Loucy (cell line): Measurements from ENCODE around the gene TMED1.

ENCODE experiments used
- H2AFZ ChIP-seq: fragments of 200-600 bp; sonication (generic); 2 replicates; pipeline ENCODE4 v1.6.0; 2016; ENCODE audit warnings: antibody characterized with exemption, mild to moderate bottlenecking, low read length, moderate library complexity
- H3F3A ChIP-seq: fragments of 200-600 bp; 2 replicates; pipeline ENCODE4 v1.6.0; 2016; ENCODE audit warnings: antibody characterized with exemption, low read depth, mild to moderate bottlenecking
- H3K27me3 ChIP-seq: fragments of 200-600 bp; sonication (generic); 2 replicates; pipeline ENCODE4 v1.6.1; 2014; ENCODE audit warnings: low read length, mild to moderate bottlenecking; ENCODE audit not compliant: insufficient read depth, poor library complexity, severe bottlenecking
- H3K36me3 ChIP-seq: fragments of 200-600 bp; sonication (generic); 2 replicates; pipeline ENCODE4 v1.6.1; 2016; ENCODE audit warnings: low read length; ENCODE audit not compliant: insufficient read depth
- H3K4me1 ChIP-seq: fragments of 200-600 bp; sonication (generic); 2 replicates; pipeline ENCODE4 v1.5.1; 2014; ENCODE audit warnings: low read length, mild to moderate bottlenecking; ENCODE audit not compliant: insufficient read depth, poor library complexity, severe bottlenecking
- H3K4me2 ChIP-seq: fragments of 200-600 bp; sonication (generic); 2 replicates; pipeline ENCODE4 v1.6.0; 2014; ENCODE audit warnings: antibody characterized with exemption, low read length, low read depth, mild to moderate bottlenecking; ENCODE audit not compliant: poor library complexity, severe bottlenecking
- H3K4me3 ChIP-seq: fragments of 200-600 bp; sonication (generic); 2 replicates; pipeline ENCODE4 v1.5.1; 2014; ENCODE audit warnings: low read length, mild to moderate bottlenecking, mixed read lengths; ENCODE audit not compliant: poor library complexity, severe bottlenecking
- H3K79me2 ChIP-seq: fragments of 200-600 bp; sonication (generic); 2 replicates; pipeline ENCODE4 v1.6.1; 2014; ENCODE audit warnings: low read length; ENCODE audit not compliant: insufficient read depth
- H3K9ac ChIP-seq: fragments of 200-600 bp; sonication (generic); 2 replicates; pipeline ENCODE4 v1.6.0; 2014; ENCODE audit warnings: mild to moderate bottlenecking, low read depth, low read length, moderate library complexity; ENCODE audit not compliant: poor library complexity, severe bottlenecking
- H3K9me2 ChIP-seq: fragments of 200-600 bp; sonication (generic); replicated peaks from 2 replicates; pipeline ENCODE4 v1.6.1; 2016; ENCODE audit warnings: low read depth, low read length, mixed read lengths
- H3K9me3 ChIP-seq: fragments of 200-600 bp; sonication (generic); 2 replicates; pipeline ENCODE4 v1.6.1; 2014; ENCODE audit warnings: mild to moderate bottlenecking, antibody characterized with exemption, low read length, low read depth; ENCODE audit not compliant: insufficient read depth
- H4K20me1 ChIP-seq: fragments of 200-600 bp; sonication (generic); 2 replicates; pipeline ENCODE4 v1.6.0; 2014; ENCODE audit warnings: antibody characterized with exemption, low read length, mild to moderate bottlenecking; ENCODE audit not compliant: insufficient read depth, poor library complexity, severe bottlenecking
- CTCF ChIP-seq: fragments of 200-600 bp; sonication (generic); conservative IDR thresholded peaks from 2 replicates; pipeline ENCODE4 v1.5.1; 2014; ENCODE audit warnings: mild to moderate bottlenecking, antibody characterized with exemption, low read length
- EZH2phosphoT487 ChIP-seq: fragments of 200-600 bp; IDR thresholded peaks from 2 replicates; pipeline ENCODE4 v1.6.1; 2018; ENCODE audit warnings: antibody characterized with exemption, mild to moderate bottlenecking, moderate library complexity, borderline replicate concordance

The TMED1 gene

GRCh38 chr19:10835754-10836478, at the start of gene TMED1:
TMED1 (minus strand) TSS chr19:10836212; CDS start chr19:10836191, 21 bp downstream.
- Histone ChIP-seq H3K9ac (peak within 1 kb of the TSS; percentile 83), H3K27me3 (no peaks in the 10 kb centered on the region), H3K4me3 (peak within 1 kb of the TSS; percentile 76), H3K79me2 (no peaks in the 10 kb centered on the region; the same call in none of the 2 replicates), H3K9me2 (no peaks in the 10 kb centered on the region), H3K36me3 (peaks cover 18% of the 10 kb centered on the region; the same call in 1 of the 2 replicates), H3K4me1 (peaks cover 14% of the 10 kb centered on the region), H3K4me2 (peak within 1 kb of the TSS; percentile 80), H3F3A (no peaks in the 10 kb centered on the region; the same call in 1 of the 2 replicates), H3K9me3 (no peaks in the 10 kb centered on the region), H4K20me1 (peaks cover 7% of the 10 kb centered on the region), H2AFZ (peak within 1 kb of the TSS; percentile 79)
- TF ChIP-seq EZH2phosphoT487 (no peak), CTCF (no peak)

GRCh38 chr19:10885201-10886169, 49.5 kb upstream of the TMED1 start:
- peaks cover 7% of the 10 kb centered on the region for H4K20me1 ChIP-seq
- H3K9me3 ChIP-seq: no peaks in the 10 kb centered on the region
- H3K4me3 ChIP-seq: no peak overlapping the region
- H3K36me3 ChIP-seq: no peaks in the 10 kb centered on the region
- H3K9ac ChIP-seq: no peak overlapping the region
- H3K27me3 ChIP-seq: no peaks in the 10 kb centered on the region
- no peaks in the 10 kb centered on the region for H3K4me1 ChIP-seq
- no peak for TF ChIP-seq EZH2phosphoT487
- H3F3A ChIP-seq: no peaks in the 10 kb centered on the region
- H3K79me2 ChIP-seq: peaks cover 47% of the 10 kb centered on the region
- no peaks in the 10 kb centered on the region for H3K9me2 ChIP-seq
- H3K4me2 ChIP-seq: no peak overlapping the region
- no peak overlapping the region for H2AFZ ChIP-seq

GRCh38 chr19:10884274-10884673, 48.3 kb upstream of the TMED1 start:
- Histone ChIP-seq H3F3A (no peaks in the 10 kb centered on the region), H3K9me3 (no peaks in the 10 kb centered on the region), H3K4me1 (no peaks in the 10 kb centered on the region), H3K9ac (no peak overlapping the region), H4K20me1 (peaks cover 11% of the 10 kb centered on the region), H3K36me3 (no peaks in the 10 kb centered on the region), H3K4me3 (no peak overlapping the region), H3K4me2 (no peak overlapping the region), H3K27me3 (no peaks in the 10 kb centered on the region), H3K9me2 (no peaks in the 10 kb centered on the region), H3K79me2 (peaks cover 59% of the 10 kb centered on the region), H2AFZ (no peak overlapping the region)
- TF ChIP-seq EZH2phosphoT487 (no peak), CTCF (no peak)
